Peyer's patch (tissue), 4 donors: ENCODE data around the gene EP400.

ENCODE experiments used
- POLR2A ChIP-seq, 2 donors: fragments of 450-650 bp; IDR thresholded peaks; one replicate each; pipeline ENCODE4 v1.5.1; 2017; ENCODE audit warnings: antibody characterized with exemption in 2 of 2, mild to moderate bottlenecking in 2 of 2, moderate library complexity in 2 of 2
- TF ChIP-seq, protein P1 (sequence below), 6 experiments: fragments of 450-650 bp in 4 of 6; fragments of 200-600 bp in 2 of 6; sonication (generic) in 1 of 6; IDR thresholded peaks; one replicate each; pipeline ENCODE4 v1.5.1; 2017 to 2019; ENCODE audit warnings: antibody characterized with exemption in 6 of 6, mild to moderate bottlenecking in 3 of 6, moderate library complexity in 1 of 6

- TF ChIP-seq, protein P1, sequence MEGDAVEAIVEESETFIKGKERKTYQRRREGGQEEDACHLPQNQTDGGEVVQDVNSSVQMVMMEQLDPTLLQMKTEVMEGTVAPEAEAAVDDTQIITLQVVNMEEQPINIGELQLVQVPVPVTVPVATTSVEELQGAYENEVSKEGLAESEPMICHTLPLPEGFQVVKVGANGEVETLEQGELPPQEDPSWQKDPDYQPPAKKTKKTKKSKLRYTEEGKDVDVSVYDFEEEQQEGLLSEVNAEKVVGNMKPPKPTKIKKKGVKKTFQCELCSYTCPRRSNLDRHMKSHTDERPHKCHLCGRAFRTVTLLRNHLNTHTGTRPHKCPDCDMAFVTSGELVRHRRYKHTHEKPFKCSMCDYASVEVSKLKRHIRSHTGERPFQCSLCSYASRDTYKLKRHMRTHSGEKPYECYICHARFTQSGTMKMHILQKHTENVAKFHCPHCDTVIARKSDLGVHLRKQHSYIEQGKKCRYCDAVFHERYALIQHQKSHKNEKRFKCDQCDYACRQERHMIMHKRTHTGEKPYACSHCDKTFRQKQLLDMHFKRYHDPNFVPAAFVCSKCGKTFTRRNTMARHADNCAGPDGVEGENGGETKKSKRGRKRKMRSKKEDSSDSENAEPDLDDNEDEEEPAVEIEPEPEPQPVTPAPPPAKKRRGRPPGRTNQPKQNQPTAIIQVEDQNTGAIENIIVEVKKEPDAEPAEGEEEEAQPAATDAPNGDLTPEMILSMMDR (IDR thresholded peaks at IDR 0.05), result no peak
- no peak for TF ChIP-seq POLR2A (IDR thresholded peaks at IDR 0.05)
Measured at GRCh38 chr12:131948166-131948712, 1.5 kb upstream of the EP400 start.
